HK-2 (cell line): ENCODE results near the gene ZNF574.
"Not testable (repeated sequence)": the region's sequence is repeated elsewhere in the genome, so short reads cannot be mapped to it uniquely, and the experiment has no call there.

Source experiments
- DNase-seq: peaks from one replicate; pipeline ENCODE4 v3.0.0-alpha.2; 2018; ENCODE audit not compliant: unreplicated experiment

The ZNF574 gene

GRCh38 chr19:42075616-42076379 is at the start of gene ZNF574:
Gene ZNF574 (plus strand): TSS chr19:42076166. CDS start chr19:42078607, 2,441 bp downstream.
- peak; percentile 99 for DNase-seq

- peak; percentile 16 for DNase-seq
Observed at GRCh38 chr19:42028304-42029216, 47.4 kb upstream of the ZNF574 start.

- no peak for DNase-seq
Observed at GRCh38 chr19:42030645-42031440, 45.1 kb upstream of the ZNF574 start.

- DNase-seq, result no peak
Observed at GRCh38 chr19:42032431-42032830, 43.5 kb upstream of the ZNF574 start.

GRCh38 chr19:42033413-42033812 is 42.6 kb upstream of the ZNF574 start:
- no peak for DNase-seq

- DNase-seq, result peak; percentile 61
Observed at GRCh38 chr19:42034640-42035391, 41.1 kb upstream of the ZNF574 start.

GRCh38 chr19:42037649-42038048 is 38.3 kb upstream of the ZNF574 start:
- DNase-seq, result no peak

GRCh38 chr19:42038666-42039065 is 37.3 kb upstream of the ZNF574 start:
- DNase-seq, result no peak

GRCh38 chr19:42040031-42040430 is 35.9 kb upstream of the ZNF574 start:
- DNase-seq, result no peak

- not testable (repeated sequence) for DNase-seq
Observed at GRCh38 chr19:42040491-42040890, 35.5 kb upstream of the ZNF574 start.

- no peak for DNase-seq
Observed at GRCh38 chr19:42042455-42043170, 33.4 kb upstream of the ZNF574 start.

GRCh38 chr19:42045575-42045974 is 30.4 kb upstream of the ZNF574 start:
- no peak for DNase-seq

- no peak for DNase-seq
Observed at GRCh38 chr19:42048992-42049391, 27.0 kb upstream of the ZNF574 start.

GRCh38 chr19:42051166-42052115 is 24.5 kb upstream of the ZNF574 start:
- DNase-seq, result no peak

- no peak for DNase-seq
Observed at GRCh38 chr19:42052241-42052863, 23.6 kb upstream of the ZNF574 start.

- DNase-seq, result no peak
Observed at GRCh38 chr19:42053037-42053935, 22.7 kb upstream of the ZNF574 start.

GRCh38 chr19:42054205-42054604 is 21.8 kb upstream of the ZNF574 start:
- no peak for DNase-seq

- DNase-seq, result no peak
Observed at GRCh38 chr19:42057846-42058245, 18.1 kb upstream of the ZNF574 start.
